Kidney capillary endothelial cell (primary cell): ENCODE data around the gene CELA2A.
"Not testable (repeated sequence)": the region's sequence is repeated elsewhere in the genome, so short reads cannot be mapped to it uniquely, and the experiment has no call there.

ENCODE experiments used
- DNase-seq: peaks from one replicate; pipeline ENCODE4 v3.0.0-alpha.2; 2018; ENCODE audit warnings: low spot score

The CELA2A gene

GRCh38 chr1:15469821-15470448 is 13.4 kb downstream of the CELA2A start:
- not testable (repeated sequence) for DNase-seq

GRCh38 chr1:15471067-15471466 is 14.5 kb downstream of the CELA2A start:
- DNase-seq = not testable (repeated sequence)

- DNase-seq = not testable (repeated sequence)
These were observed 15.2 kb downstream of the CELA2A start for GRCh38 chr1:15471723-15472122.

- no peak for DNase-seq
These were observed 16.1 kb downstream of the CELA2A start for GRCh38 chr1:15472587-15472986.

- DNase-seq = no peak
These were observed 19.3 kb downstream of the CELA2A start, which contains the start of gene CELA2B for GRCh38 chr1:15475752-15476314. Gene CELA2B (plus strand): TSS chr1:15476104. CDS start chr1:15476126, 22 bp downstream.

GRCh38 chr1:15476927-15477326 is 20.4 kb downstream of the CELA2A start:
- DNase-seq = no peak

GRCh38 chr1:15477646-15478212 is 21.2 kb downstream of the CELA2A start:
- DNase-seq = no peak

- no peak for DNase-seq
These were observed 23.3 kb downstream of the CELA2A start for GRCh38 chr1:15479654-15480347.

GRCh38 chr1:15482455-15482854 is 25.9 kb downstream of the CELA2A start:
- not testable (repeated sequence) for DNase-seq

- not testable (repeated sequence) for DNase-seq
These were observed 26.5 kb downstream of the CELA2A start for GRCh38 chr1:15482983-15483543.

- DNase-seq = no peak
These were observed 27.4 kb downstream of the CELA2A start for GRCh38 chr1:15483971-15484370.

GRCh38 chr1:15484443-15484842 is 27.9 kb downstream of the CELA2A start:
- DNase-seq = not testable (repeated sequence)

GRCh38 chr1:15485636-15486035 is 29.1 kb downstream of the CELA2A start:
- no peak for DNase-seq

- not testable (repeated sequence) for DNase-seq
These were observed 30.5 kb downstream of the CELA2A start for GRCh38 chr1:15486844-15487610.

- DNase-seq = no peak
These were observed 31.8 kb downstream of the CELA2A start for GRCh38 chr1:15488371-15488770.

- no peak for DNase-seq
These were observed 32.7 kb downstream of the CELA2A start for GRCh38 chr1:15489052-15489736.

- DNase-seq = peak; percentile 30
These were observed 34.5 kb downstream of the CELA2A start for GRCh38 chr1:15491010-15491409.

GRCh38 chr1:15492596-15492995 is 36.1 kb downstream of the CELA2A start:
- no peak for DNase-seq

GRCh38 chr1:15493869-15494390 is 37.4 kb downstream of the CELA2A start:
- peak; percentile 33 for DNase-seq

GRCh38 chr1:15500184-15501178 is 43.9 kb downstream of the CELA2A start:
- DNase-seq = no peak
